DMS153 (cell line): Measurements from ENCODE around the gene KCNMB1.

Source experiments
- DNase-seq: peaks from one replicate; lab custom pipeline; 2025; lab: John Stamatoyannopoulos, UW

Gene KCNMB1, protein sequence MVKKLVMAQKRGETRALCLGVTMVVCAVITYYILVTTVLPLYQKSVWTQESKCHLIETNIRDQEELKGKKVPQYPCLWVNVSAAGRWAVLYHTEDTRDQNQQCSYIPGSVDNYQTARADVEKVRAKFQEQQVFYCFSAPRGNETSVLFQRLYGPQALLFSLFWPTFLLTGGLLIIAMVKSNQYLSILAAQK

DNA sequence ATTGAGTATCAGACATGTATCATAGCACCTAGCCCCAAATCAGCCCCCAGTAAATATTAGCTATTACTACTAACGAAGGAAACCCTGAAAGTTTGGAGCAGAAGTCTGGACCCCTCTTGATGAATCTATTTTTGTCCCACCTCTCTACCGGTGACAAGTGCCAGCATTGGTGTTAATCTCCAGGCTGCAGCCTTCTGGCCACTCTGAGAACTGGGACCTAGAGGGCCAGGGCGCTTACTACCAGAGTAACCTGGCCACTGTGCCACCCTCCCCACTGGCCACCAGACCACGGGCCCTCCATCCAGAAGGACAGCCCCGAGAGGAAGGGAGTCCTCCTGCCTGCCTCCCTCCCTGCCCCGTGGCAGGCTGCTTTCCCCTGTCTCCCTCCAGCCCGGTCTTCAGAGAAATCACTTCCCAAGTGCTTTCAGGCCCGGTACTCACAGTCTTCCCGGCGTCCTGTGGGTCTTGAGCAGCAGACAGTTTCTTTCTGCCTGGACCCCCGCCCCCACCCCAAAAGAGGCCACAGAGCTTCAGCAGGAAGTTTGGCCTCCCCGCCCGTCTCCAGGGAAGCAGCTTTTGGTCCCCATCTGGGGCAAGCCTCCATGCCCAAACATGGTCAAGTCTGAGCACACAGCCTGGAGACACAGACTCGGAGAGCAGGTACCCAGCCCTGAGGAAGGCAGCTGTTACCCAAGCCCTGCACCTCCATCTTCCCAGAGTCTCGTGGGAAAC is at the start of gene KCNMB1:
Gene KCNMB1 (minus strand): TSS at position 550 of the 732 bp plus-strand sequence. CDS start 3,920 bp downstream, outside the sequence.
- DNase-seq, result no peak

DNA sequence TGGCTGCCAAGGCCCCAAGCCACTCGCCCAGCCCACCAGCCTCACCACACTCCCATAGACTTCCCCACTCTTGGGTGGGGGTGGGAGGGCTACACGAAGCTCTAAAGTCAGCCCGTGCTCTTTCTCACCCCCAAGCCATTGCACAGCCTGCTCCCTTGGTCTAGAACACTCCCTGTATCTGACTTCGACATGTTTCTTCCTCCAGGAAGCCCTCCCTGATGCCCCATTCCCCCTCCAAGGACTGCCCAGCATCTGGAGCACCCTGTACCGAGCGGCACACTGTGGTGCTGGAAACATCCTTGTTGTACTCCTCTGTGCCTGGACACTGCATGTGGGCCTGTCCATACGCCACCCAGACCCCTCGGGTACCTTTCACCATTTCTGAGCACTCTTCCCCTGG is 49.4 kb upstream of the KCNMB1 start:
- no peak for DNase-seq

DNA sequence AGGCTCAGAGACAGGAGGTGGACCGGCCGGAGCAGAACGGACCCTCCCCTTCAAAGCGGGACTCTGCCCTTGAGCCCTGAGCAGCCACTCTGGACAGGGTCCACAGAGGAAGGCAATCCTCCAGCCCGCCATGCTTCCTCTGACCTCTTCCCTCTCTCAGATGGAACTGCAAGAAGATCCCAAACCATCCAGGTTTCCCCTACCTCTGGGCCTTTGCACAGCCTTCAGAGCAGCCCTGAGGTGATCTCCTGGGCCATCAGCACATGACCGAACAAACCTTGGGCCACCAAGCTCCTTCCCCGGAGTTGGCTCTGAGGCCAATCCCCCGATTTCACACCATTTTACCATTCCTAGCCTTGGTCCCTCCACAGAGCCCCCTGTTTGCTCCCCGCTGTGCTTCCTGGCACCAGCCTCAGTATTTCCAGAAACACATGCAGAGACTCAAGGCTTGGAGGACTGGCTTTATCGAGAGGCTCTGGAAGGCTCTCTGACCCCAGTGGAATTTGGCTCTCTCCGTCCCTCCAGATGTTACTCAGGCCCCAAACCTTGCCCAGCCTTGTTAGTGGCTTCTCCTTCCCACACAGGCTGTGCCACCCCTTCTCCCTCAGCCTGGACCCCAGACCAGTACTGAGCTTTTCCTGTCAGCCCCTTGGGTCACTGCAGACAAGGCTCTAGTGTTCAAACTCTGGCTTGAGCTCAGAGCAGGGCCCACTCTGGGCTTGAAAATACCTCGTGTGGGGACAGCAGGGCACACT is 48.6 kb upstream of the KCNMB1 start:
- no peak for DNase-seq

GRCh38 chr5:170436335-170436734 is 47.2 kb upstream of the KCNMB1 start:
- DNase-seq, result no peak

- no peak for DNase-seq
These were observed 45.9 kb upstream of the KCNMB1 start for GRCh38 chr5:170434966-170435605.

- DNase-seq, result no peak
These were observed 43.5 kb upstream of the KCNMB1 start for GRCh38 chr5:170432669-170433068.

DNA sequence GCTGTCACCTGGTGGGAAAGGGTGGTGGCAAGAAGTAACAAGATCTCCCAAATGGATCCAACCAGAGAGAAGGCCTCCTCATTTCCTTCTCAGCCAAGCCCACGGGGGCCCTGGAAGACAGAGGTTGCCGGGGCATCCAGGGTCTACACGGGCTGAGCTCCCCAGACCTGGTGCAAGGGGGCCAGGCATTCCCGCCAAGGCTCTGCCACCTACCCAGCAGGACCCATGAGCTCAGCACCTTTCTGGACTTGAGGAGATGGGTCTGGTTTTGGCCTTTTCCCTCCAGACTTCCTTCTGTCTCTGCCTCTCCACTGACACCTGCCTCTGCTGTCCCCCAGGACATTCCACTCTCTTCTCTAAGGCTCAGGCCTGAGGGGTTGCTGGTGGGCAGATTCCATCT is 42.4 kb upstream of the KCNMB1 start:
- no peak for DNase-seq

GRCh38 chr5:170430866-170431437 is 41.8 kb upstream of the KCNMB1 start:
- no peak for DNase-seq

DNA sequence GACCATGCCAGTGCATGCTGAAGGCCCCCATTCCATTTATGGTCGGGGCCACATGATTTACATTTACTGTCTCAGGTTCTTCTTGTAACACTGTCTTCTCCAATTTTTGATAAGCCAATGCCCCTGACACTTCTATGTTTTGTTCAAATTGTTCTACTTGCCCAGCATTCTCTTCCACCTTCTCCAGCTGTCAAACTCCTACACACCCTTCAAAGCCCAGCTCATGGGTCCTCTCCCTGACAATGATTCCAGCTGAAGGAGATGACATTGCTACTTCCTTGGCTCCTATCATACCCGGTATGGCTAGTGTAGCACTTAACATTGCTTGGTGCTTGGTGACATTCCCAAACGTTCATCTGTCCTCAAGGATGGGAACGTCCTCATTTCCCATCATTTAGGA is 41.1 kb upstream of the KCNMB1 start:
- no peak for DNase-seq

DNA sequence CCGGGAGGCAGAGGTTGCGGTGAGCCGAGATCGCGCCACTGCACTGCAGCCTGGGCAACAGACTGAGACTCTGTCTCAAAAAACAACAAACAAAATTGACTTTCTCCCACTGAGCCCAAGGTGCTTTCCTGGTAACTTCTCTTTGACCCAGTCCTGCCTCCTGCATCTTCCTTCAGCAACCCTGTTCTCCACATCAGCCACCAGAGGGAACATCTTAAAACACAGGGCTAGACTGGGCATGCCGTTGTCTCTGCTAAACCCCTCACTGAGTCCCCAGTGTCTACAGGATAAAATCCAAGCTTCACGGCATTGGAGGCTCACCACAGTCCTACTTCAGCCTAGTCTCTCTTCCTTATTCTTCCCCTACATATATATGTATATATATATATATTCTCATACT is 39.8 kb upstream of the KCNMB1 start:
- no peak for DNase-seq

GRCh38 chr5:170427672-170428236 is 38.6 kb upstream of the KCNMB1 start:
- no peak for DNase-seq

GRCh38 chr5:170426786-170427185 is 37.6 kb upstream of the KCNMB1 start:
- DNase-seq, result no peak

DNA sequence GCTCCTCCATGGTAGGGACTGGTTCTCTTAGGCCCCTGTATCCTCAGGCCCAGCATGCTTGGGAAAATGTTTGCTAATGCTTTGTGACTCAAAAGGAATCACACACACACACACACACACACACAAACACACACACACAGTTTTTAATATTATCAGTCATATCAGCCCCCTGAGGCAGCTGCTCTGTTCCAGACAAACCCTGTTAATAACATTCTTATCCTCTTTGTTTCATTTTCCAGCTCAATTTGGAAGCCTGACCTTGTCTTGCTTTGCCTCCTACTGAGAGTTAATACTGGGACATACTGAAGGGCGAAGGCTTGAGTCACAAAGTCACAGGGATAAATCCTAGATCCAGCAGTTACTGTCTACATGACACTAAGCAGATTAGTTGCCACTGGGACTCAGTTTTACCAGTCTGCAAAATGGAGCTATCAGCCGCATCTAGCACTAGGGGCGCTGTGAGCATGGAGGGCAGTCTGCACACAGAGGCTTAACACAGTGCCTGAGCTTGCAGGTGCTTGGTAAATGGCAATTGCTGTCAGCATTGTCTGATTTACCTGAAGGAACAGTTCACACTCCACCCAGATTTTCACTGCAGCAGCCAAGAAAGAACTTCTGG is 37.1 kb upstream of the KCNMB1 start:
- no peak for DNase-seq

- no peak for DNase-seq
These were observed 36.6 kb upstream of the KCNMB1 start for GRCh38 chr5:170425731-170426130.

DNA sequence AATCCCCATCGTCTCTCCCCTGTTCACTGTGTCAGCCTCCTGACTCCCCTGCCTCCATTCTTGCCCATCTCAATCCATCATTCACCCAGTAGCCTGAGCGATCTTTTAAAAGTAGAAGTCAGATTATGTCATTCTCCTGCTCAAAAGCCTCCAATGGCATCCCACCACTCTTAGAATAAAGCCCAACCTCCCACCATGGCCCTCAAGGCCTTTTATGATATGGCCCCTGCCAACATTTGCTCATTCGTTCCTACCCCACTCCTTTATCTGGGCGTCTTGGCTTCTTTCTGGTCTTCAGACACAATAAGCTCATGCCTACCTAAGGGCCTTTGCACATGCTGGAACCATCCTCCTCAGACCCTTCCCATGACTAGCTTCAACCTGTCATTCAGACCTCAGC is 35.5 kb upstream of the KCNMB1 start:
- DNase-seq, result no peak

DNA sequence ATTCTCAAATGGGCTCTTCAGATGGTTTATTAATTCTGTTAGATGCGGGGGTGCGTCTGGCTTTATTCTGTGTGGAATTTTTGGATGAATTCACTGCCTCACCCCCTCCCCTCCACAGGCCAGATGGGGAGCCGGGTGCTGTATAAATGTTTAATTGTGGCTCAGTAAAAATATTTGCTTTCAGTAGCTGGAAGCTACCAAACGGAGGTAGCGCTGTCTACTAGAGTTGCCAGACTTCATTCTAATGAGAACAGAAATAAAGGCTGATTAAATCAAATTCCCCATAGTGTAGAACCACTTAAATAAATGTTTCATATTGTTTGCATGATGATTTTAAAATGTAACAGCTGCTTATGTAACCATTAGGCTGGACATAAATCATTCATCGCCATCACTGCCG is 34.5 kb upstream of the KCNMB1 start:
- no peak for DNase-seq

DNA sequence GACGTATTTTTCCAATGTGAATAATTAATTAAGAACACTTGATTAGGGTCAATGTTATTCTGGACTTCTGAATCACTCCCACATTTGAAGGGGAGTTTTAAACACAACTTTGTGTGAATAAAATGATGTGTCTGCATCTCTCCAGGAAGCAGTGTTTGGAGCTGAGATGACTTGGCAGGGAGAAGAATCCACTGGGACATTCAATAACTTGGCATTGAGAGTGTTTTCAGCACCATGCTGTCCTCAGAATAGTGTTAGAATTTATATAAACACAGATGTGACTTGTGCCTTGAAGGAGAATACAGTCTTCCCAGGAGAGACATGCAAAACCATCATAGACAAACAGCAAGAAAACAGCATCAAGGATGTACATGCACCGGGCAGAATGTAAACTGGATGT is 32.7 kb upstream of the KCNMB1 start:
- DNase-seq, result no peak

DNA sequence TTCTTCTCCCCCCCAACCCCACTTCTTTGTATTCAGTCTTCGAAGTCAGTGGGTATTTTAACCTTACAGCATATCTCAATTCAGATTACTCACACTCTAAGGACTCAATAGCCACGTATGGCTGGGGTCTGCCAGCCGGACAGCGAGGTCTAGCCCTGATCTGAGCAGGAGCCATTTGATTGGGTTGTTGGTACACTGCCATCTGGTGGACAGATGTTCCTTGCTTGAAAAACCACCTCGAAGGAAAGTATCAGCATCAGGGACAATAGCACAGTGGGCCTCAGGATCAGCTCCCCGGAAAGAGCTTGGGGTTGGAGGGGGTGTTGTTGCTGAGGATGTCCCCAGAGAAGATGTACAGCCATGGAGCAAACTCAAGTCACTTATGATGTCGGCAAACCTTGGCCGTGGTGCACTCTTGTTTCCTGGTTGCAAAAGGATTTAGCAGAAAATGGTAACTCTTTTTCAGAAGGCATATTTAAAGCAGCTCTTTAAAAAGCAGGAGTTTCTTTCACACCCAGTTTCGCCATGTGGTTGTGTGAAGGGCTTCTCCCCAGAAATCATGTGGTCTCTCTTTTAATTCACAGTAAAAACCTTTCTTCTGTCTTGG is 31.7 kb upstream of the KCNMB1 start:
- DNase-seq, result no peak

DNA sequence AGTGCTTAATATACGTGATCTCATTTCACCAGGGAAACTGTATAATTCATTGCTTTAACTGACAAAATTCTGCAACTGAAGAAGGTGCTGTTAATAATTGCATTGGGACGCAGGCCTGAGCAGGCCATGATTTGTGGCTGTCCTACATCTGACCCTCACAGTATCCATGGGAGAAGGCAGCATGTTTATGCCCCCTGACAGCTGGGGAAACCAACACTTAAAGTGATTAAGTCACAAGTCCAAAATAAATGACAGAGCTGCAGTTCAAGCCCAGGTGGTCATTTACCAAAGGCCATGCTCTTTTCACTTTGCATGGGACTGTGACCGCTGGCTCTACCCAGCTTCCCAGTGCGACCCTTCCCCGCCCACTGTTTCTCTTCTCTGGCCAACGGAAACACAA is 30.5 kb upstream of the KCNMB1 start:
- DNase-seq, result no peak

GRCh38 chr5:170418736-170419135 is 29.6 kb upstream of the KCNMB1 start:
- DNase-seq, result no peak

- no peak for DNase-seq
These were observed 27.4 kb upstream of the KCNMB1 start for GRCh38 chr5:170416526-170416925.
